Measurements from ENCODE around the gene UBE2M. TPM values are rescaled to one million over a fixed set of nuclear protein-coding genes. Genes with fewer than 3 reads are reported as not detected.

UBE2M gene
- polyA plus RNA-seq, 1 of the 3 experiments (the other 2 are of a cell fraction), result 135 TPM

- CTCF ChIA-PET, result interaction anchor here (1.0 to 2.3 kb wide), 5 partner anchors 9 to 32 kb away, joined by 4 to 10 read pairs (median 5); partner anchors contain the start of genes CHMP2A and ZBTB45
- no peak for DNase-seq
- Histone ChIP-seq H4K20me1 (ENCODE audit: insufficient read depth) (peaks cover 56% of the 10 kb centered on the region), H3K4me1 (ENCODE audit: control insufficient read depth in 1 of 2, insufficient read depth in 2 of 2, low read depth in 1 of 2, low read length in 1 of 2) (peaks cover 11 to 20% of the 10 kb centered on the region in 2 experiments; a peak in 3 of 4 replicates), H2AFZ (ENCODE audit: low read depth) (no peak overlapping the region), H3K27ac (ENCODE audit: low read depth in 2 of 2, low read length in 1 of 2) (peak overlapping the region; percentile 57 to 97; a peak in 2 of 4 replicates), H3K9me2 (no peaks in the 10 kb centered on the region), H3K36me3 (replicated peaks in 1 of 2; ENCODE audit: control insufficient read depth in 1 of 2, insufficient read depth in 2 of 2, low read length in 1 of 2) (peaks cover 35 to 49% of the 10 kb centered on the region in 2 experiments), H3F3A (replicated peaks; ENCODE audit: insufficient read depth) (peaks cover 18% of the 10 kb centered on the region), H3K4me2 (peak overlapping the region; percentile 99), H3K9me3 (no peaks in the 10 kb centered on the region), H3K9ac (peak overlapping the region; percentile 82), H3K27me3 (ENCODE audit: insufficient read depth) (no peaks in the 10 kb centered on the region), H3K79me2 (ENCODE audit: insufficient read depth) (peaks cover 54% of the 10 kb centered on the region), H3K4me3 (ENCODE audit: low read depth in 2 of 2, low read length in 1 of 2) (peak overlapping the region; percentile 94 to 97)
- 2% methylated on average over 17 of the region's 21 CpGs for WGBS (ENCODE audit: low lambda C conversion rate)
- POLR2A ChIA-PET, result interaction anchor here (2.0 to 4.0 kb wide), 4 partner anchors 8 to 25 kb away, joined by 10 to 45 read pairs (median 32); partner anchors contain the start of genes CHMP2A, UBE2M and ZBTB45
- TF ChIP-seq RAD21 (IDR thresholded peaks at IDR 0.05; ENCODE audit: low read length) (no peak), FOXJ3 (CRISPR knock-in tag; IDR thresholded peaks at IDR 0.05) (no peak), PBX3 (IDR thresholded peaks at IDR 0.05) (no peak), SMC3 (IDR thresholded peaks at IDR 0.05; ENCODE audit: low read depth, low read length) (no peak), ELF1 (IDR thresholded peaks at IDR 0.05) (no peak), NFIC (IDR thresholded peaks at IDR 0.05; ENCODE audit: borderline replicate concordance) (no peak), GABPA (IDR thresholded peaks at IDR 0.05; ENCODE audit: low read depth) (no peak)
Observed at GRCh38 chr19:58545286-58546018, 13.0 kb downstream of the UBE2M start.

- H3K27me3 ChIP-seq (ENCODE audit: insufficient read depth), result no peaks in the 10 kb centered on the region
- H3K4me1 ChIP-seq (ENCODE audit: control insufficient read depth in 1 of 2, insufficient read depth in 2 of 2, low read depth in 1 of 2, low read length in 1 of 2), result peaks cover 11 to 20% of the 10 kb centered on the region in 2 experiments; a peak in 3 of 4 replicates
- TF ChIP-seq TEAD4 (IDR thresholded peaks at IDR 0.05; ENCODE audit: borderline replicate concordance, insufficient read depth), result no peak
- TF ChIP-seq YY1 (IDR thresholded peaks at IDR 0.05; ENCODE audit: low read depth), result peak; percentile 54; the same call in 1 of the 2 replicates
- peak; percentile 96 for DNase-seq
- no peaks in the 10 kb centered on the region for H3K9me2 ChIP-seq
- POLR2A ChIA-PET, result interaction anchor here (0.9 to 4.0 kb wide), 5 partner anchors 9 to 68 kb away, joined by 3 to 45 read pairs (median 23); partner anchors contain the start of genes CHMP2A, UBE2M and ZBTB45
- H4K20me1 ChIP-seq (ENCODE audit: insufficient read depth), result peaks cover 51% of the 10 kb centered on the region
- peaks cover 12% of the 10 kb centered on the region for H3F3A ChIP-seq (replicated peaks; ENCODE audit: insufficient read depth)
- H3K9me3 ChIP-seq, result no peaks in the 10 kb centered on the region
- no peak overlapping the region for H2AFZ ChIP-seq (ENCODE audit: low read depth)
- WGBS (ENCODE audit: low lambda C conversion rate), result 1% methylated on average over 12 of the region's 92 CpGs
- peak overlapping the region; percentile 94 to 97 for H3K4me3 ChIP-seq (ENCODE audit: low read depth in 2 of 2, low read length in 1 of 2)
- peak overlapping the region; percentile 82 for H3K9ac ChIP-seq
- CTCF ChIA-PET, result interaction anchor here (1.3 to 2.3 kb wide), 4 partner anchors 10 to 31 kb away, joined by 4 to 10 read pairs (median 5); partner anchors contain the start of genes CHMP2A and ZBTB45
- H3K36me3 ChIP-seq (replicated peaks in 1 of 2; ENCODE audit: control insufficient read depth in 1 of 2, insufficient read depth in 2 of 2, low read length in 1 of 2), result peaks cover 31 to 42% of the 10 kb centered on the region in 2 experiments
- H3K79me2 ChIP-seq (ENCODE audit: insufficient read depth), result peaks cover 51% of the 10 kb centered on the region
- H3K27ac ChIP-seq (ENCODE audit: low read depth in 2 of 2, low read length in 1 of 2), result peak overlapping the region; percentile 91 to 97
- H3K4me2 ChIP-seq, result peak overlapping the region; percentile 99
Observed at GRCh38 chr19:58544591-58545285, 13.7 kb downstream of the UBE2M start.
